ENCODE results near the gene XIRP1.

DNA sequence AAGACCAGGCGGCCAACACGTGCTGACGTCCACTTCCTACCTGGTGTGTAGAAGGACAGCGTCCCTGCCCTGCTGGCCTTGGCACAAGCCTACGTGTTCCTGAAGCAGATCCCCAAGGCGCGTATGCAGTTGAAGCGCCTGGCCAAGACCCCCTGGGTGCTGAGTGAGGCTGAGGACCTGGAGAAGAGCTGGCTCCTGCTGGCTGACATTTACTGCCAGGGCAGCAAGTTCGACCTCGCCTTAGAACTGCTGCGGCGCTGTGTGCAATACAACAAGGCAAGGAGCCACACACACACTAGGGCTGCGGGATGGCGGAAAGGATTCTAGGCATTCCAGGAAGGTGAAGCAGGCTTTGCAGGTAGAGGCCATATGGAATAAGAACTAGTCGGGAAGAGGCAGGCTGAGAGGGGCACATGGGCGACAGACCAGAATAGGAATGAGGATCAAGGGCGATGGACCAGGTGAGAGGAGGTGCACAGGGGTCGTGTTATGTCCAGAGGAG is 54.9 kb downstream of the XIRP1 start:
- TF ChIP-seq, protein P1, sequence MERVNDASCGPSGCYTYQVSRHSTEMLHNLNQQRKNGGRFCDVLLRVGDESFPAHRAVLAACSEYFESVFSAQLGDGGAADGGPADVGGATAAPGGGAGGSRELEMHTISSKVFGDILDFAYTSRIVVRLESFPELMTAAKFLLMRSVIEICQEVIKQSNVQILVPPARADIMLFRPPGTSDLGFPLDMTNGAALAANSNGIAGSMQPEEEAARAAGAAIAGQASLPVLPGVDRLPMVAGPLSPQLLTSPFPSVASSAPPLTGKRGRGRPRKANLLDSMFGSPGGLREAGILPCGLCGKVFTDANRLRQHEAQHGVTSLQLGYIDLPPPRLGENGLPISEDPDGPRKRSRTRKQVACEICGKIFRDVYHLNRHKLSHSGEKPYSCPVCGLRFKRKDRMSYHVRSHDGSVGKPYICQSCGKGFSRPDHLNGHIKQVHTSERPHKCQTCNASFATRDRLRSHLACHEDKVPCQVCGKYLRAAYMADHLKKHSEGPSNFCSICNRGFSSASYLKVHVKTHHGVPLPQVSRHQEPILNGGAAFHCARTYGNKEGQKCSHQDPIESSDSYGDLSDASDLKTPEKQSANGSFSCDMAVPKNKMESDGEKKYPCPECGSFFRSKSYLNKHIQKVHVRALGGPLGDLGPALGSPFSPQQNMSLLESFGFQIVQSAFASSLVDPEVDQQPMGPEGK (CRISPR knock-in tag; IDR thresholded peaks at IDR 0.05; ENCODE audit: borderline replicate concordance): no peak
- TF ChIP-seq OSR1 (CRISPR knock-in tag; IDR thresholded peaks at IDR 0.05): no peak
- no peak for TF ChIP-seq ZC3H10 (CRISPR knock-in tag; IDR thresholded peaks at IDR 0.05)
- TF ChIP-seq, protein P2, sequence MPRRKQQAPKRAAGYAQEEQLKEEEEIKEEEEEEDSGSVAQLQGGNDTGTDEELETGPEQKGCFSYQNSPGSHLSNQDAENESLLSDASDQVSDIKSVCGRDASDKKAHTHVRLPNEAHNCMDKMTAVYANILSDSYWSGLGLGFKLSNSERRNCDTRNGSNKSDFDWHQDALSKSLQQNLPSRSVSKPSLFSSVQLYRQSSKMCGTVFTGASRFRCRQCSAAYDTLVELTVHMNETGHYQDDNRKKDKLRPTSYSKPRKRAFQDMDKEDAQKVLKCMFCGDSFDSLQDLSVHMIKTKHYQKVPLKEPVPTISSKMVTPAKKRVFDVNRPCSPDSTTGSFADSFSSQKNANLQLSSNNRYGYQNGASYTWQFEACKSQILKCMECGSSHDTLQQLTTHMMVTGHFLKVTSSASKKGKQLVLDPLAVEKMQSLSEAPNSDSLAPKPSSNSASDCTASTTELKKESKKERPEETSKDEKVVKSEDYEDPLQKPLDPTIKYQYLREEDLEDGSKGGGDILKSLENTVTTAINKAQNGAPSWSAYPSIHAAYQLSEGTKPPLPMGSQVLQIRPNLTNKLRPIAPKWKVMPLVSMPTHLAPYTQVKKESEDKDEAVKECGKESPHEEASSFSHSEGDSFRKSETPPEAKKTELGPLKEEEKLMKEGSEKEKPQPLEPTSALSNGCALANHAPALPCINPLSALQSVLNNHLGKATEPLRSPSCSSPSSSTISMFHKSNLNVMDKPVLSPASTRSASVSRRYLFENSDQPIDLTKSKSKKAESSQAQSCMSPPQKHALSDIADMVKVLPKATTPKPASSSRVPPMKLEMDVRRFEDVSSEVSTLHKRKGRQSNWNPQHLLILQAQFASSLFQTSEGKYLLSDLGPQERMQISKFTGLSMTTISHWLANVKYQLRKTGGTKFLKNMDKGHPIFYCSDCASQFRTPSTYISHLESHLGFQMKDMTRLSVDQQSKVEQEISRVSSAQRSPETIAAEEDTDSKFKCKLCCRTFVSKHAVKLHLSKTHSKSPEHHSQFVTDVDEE (CRISPR knock-in tag; IDR thresholded peaks at IDR 0.05): no peak
